Epithelial cell of esophagus (primary cell): ENCODE data around the gene PCDHB16.
A peak's percentile ranks its signal among the peaks of the same experiment; 100 is the strongest.
"Not testable (repeated sequence)": the region's sequence is repeated elsewhere in the genome, so short reads cannot be mapped to it uniquely, and the experiment has no call there.

Experiments used
- DNase-seq: peaks from one replicate; pipeline ENCODE4 v3.0.0; 2010; ENCODE audit warnings: low read depth
- H3K4me3 ChIP-seq: 2 replicates; pipeline ENCODE4 v1.5.1; 2011; ENCODE audit warnings: mild to moderate bottlenecking, low read length, control low read depth
- CTCF ChIP-seq: IDR thresholded peaks from 2 replicates; pipeline ENCODE4 v1.5.1; 2011; ENCODE audit warnings: low read depth, mild to moderate bottlenecking, low read length, control low read depth, inconsistent platforms; ENCODE audit not compliant: insufficient read depth; ENCODE audit errors: missing control alignments

Gene PCDHB16

DNA sequence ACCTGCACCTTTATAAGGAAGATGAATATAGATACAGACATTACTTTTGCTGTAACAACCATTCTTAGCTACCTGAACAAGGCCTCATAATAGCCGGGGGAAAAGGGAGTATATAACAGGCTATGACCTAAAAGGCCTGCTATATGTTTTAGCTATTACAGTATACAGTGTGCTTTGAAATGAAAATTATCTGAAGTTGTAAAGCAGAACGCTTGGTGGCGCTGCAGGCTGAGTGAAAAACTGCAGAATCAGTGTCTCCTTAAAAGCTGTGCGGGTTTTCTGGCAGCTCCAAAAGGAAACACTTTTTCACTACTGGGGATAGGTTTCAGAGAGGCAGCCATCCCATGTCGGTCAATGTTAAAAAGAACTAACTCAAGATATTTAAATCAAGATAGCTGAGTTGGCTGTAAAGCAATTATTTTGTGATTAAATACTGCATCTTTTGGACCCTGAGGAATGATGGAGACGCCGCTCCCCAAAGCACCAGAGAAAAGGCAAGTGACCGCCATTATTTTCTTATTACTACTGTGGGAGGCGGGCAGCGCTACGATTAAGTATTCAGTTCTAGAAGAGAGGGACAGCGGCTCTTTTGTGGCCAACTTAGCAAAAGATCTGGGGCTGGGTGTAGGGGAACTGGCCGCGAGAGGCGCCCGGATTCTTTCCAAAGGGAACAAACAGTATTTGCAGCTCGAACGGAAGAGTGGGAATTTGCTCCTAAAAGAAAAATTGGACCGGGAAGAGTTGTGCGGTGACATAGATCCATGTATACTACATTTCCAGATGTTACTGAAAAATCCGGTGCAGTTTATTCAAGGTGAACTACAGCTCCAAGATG lies 26.4 kb upstream of the PCDHB16 start:
- no peak for TF ChIP-seq CTCF
- DNase-seq: no peak
- H3K4me3 ChIP-seq: no peak overlapping the region

DNA sequence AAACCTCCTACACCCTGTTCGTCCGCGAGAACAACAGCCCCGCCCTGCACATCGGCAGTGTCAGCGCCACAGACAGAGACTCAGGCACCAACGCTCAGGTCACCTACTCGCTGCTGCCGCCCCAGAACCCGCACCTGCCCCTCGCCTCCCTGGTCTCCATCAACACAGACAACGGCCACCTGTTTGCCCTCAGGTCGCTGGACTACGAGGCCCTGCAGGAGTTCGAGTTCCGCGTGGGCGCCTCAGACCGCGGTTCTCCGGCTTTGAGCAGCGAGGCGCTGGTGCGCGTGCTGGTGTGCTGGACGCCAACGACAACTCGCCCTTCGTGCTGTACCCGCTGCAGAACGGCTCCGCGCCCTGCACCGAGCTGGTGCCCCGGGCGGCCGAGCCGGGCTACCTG lies 24.8 kb upstream of the PCDHB16 start:
- DNase-seq, H3K4me3 ChIP-seq: not testable (repeated sequence)

GRCh38 chr5:141157901-141158300 lies 24.3 kb upstream of the PCDHB16 start:
- not testable (repeated sequence) for H3K4me3 ChIP-seq, DNase-seq

DNA sequence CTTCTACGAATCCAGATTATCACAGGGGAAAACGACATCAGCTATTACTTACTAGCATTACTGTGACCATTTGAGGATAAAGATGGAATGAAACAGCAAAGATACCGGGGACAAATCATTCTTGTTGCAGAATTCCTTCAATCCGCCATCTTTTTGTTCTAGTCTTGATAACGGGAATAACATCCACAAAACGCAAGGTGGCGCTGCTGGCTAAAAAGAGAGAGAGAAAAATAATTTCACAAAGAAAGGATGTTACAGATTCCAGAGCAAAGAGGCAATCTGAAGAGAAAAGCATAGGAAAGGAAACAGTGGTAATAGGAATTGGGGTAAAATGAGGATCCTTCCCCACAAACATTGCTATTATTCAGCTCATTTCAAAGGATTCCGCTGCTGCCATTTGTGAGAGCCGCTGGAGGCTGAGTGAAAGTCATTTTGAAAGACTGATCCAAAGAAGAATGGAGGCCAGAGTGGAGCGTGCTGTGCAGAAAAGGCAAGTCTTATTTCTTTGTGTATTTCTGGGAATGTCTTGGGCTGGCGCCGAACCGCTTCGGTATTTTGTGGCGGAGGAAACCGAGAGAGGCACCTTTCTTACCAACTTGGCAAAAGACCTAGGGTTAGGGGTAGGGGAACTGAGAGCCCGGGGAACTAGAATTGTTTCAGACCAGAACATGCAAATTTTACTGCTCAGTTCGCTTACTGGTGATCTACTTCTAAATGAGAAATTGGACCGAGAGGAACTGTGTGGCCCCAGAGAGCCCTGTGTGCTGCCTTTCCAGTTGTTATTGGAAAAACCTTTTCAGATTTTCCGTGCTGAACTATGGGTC lies 9.6 kb upstream of the PCDHB16 start, which contains the start of gene PCDHB7:
Gene PCDHB7 (plus strand): TSS at position 264 of the 824 bp plus-strand sequence. CDS start 192 bp downstream, at position 456.
- peak; percentile 11 for DNase-seq
- peak; percentile 33 for TF ChIP-seq CTCF
- H3K4me3 ChIP-seq: no peak within 1 kb of the TSS

- not testable (repeated sequence) for DNase-seq, H3K4me3 ChIP-seq
These were observed 7.7 kb upstream of the PCDHB16 start for GRCh38 chr5:141174291-141175104.

DNA sequence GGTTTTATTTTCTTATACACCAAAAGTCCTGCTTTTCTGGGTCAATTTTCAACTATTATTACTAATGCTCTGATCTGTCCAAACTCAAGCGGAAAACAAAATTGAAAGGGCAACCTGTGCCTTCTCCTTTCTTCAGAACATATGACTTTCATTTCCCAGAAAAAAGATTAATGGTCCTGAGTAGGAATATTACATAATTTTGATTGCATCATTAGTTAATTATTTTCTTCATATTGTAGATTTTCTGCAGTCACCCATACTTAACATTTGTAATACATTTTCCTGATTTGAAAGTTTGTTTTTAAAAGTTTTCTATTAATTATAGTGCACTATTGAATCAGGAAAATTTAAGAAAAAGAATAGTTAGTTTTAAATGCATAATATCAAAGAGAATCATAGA lies 6.3 kb upstream of the PCDHB16 start:
- DNase-seq: no peak
- TF ChIP-seq CTCF: no peak
- H3K4me3 ChIP-seq: no peak overlapping the region

DNA sequence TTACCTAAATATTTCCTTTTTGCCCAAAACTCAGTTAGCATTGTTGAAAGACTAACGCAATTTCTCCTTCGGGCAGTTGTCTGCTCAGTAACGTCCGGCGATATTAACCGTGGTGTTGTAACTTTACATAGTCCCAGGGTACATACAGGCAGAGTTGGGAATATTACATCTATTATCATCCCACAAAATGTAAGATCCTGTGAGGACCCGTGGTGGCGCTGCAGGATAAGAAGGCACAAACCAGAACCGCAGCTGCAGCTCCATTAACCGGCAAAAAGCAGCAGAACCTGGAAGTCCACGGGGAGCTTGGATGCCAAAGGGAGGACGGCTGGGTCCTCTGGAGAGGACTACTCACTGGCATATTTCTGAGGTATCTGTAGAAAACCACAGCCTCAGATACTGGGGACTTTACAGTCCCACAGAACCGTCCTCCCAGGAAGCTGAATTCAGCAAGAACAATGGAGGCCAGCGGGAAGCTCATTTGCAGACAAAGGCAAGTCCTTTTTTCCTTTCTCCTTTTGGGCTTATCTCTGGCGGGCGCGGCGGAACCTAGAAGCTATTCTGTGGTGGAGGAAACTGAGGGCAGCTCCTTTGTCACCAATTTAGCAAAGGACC lies 4.5 kb upstream of the PCDHB16 start, which contains the start of gene PCDHB8:
Gene PCDHB8 (plus strand): TSS at position 214 of the 615 bp plus-strand sequence. CDS start 245 bp downstream, at position 459.
- H3K4me3 ChIP-seq, DNase-seq: not testable (repeated sequence)

- DNase-seq, H3K4me3 ChIP-seq: not testable (repeated sequence)
These were observed 2.8 kb upstream of the PCDHB16 start for GRCh38 chr5:141179371-141179770.

DNA sequence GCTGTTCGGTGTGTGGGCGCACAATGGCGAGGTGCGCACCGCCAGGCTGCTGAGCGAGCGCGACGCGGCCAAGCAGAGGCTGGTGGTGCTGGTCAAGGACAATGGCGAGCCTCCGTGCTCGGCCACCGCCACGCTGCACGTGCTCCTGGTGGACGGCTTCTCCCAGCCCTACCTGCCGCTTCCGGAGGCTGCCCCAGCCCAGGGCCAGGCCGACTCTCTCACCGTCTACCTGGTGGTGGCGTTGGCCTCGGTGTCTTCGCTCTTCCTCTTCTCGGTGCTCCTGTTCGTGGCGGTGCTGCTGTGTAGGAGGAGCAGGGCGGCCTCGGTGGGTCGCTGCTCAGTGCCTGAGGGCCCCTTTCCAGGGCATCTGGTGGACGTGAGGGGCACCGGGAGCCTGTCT lies 2.3 kb upstream of the PCDHB16 start:
- H3K4me3 ChIP-seq, DNase-seq: not testable (repeated sequence)
